OCI-LY3 (cell line): ENCODE data around the gene KRTAP5-4.

Source experiments
- EZH2phosphoT487 ChIP-seq: fragments of 200-600 bp; shearing (Covaris generic); IDR thresholded peaks from 2 replicates; pipeline ENCODE4 v1.6.1; 2018; ENCODE audit warnings: antibody characterized with exemption, mixed run types, low read depth
- TF ChIP-seq, protein P1 (sequence below): fragments of 200-600, 300-600 bp; sonication (generic); IDR thresholded peaks from 2 replicates; pipeline ENCODE4 v1.5.1; 2014; ENCODE audit warnings: antibody characterized with exemption, low read length, low read depth

DNA sequence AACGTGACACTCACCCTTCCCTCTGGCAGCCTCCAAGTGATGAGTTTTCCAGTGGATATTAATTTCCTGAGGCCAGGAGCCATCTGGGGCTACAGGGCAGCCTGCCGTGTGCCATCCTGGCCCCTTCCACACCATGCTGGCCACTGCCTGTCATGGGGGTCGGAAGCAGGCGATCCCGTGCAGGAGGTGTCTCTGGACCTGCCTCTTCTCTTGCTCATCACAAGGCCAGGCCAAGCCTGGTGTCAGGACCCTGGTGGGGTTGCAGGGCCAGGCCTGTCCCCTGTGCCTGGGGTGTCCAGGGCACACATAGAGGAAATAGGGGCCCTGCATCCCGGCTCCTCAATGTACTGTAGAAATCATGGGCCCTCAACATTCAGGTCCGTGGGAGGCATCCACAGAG lies 17.2 kb downstream of the KRTAP5-4 start:
- TF ChIP-seq, protein P1, sequence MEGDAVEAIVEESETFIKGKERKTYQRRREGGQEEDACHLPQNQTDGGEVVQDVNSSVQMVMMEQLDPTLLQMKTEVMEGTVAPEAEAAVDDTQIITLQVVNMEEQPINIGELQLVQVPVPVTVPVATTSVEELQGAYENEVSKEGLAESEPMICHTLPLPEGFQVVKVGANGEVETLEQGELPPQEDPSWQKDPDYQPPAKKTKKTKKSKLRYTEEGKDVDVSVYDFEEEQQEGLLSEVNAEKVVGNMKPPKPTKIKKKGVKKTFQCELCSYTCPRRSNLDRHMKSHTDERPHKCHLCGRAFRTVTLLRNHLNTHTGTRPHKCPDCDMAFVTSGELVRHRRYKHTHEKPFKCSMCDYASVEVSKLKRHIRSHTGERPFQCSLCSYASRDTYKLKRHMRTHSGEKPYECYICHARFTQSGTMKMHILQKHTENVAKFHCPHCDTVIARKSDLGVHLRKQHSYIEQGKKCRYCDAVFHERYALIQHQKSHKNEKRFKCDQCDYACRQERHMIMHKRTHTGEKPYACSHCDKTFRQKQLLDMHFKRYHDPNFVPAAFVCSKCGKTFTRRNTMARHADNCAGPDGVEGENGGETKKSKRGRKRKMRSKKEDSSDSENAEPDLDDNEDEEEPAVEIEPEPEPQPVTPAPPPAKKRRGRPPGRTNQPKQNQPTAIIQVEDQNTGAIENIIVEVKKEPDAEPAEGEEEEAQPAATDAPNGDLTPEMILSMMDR = no peak
- no peak for TF ChIP-seq EZH2phosphoT487
